Measurements from ENCODE around the gene C1R.

DNA sequence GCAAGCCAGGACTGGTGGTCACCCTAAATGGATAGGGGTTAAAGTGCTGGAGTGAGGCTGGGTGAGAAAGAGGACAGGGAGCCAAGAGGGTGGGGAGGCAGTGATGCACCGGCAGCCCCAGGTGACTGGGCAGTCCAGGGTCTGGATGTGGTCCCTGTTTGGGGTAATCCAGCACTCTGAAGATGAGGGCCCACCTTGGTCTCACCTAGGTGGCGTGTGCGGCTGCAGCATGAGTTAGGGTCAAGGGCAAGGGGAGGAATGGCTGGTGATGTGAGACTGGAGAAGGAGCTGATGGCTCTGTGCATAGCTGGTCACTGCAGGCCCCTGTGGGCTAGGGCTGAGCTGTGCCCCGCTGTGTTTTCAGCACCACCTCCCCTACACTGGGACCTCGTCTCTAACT, 18.4 kb upstream of the C1R start:
- TF ChIP-seq, protein P1, sequence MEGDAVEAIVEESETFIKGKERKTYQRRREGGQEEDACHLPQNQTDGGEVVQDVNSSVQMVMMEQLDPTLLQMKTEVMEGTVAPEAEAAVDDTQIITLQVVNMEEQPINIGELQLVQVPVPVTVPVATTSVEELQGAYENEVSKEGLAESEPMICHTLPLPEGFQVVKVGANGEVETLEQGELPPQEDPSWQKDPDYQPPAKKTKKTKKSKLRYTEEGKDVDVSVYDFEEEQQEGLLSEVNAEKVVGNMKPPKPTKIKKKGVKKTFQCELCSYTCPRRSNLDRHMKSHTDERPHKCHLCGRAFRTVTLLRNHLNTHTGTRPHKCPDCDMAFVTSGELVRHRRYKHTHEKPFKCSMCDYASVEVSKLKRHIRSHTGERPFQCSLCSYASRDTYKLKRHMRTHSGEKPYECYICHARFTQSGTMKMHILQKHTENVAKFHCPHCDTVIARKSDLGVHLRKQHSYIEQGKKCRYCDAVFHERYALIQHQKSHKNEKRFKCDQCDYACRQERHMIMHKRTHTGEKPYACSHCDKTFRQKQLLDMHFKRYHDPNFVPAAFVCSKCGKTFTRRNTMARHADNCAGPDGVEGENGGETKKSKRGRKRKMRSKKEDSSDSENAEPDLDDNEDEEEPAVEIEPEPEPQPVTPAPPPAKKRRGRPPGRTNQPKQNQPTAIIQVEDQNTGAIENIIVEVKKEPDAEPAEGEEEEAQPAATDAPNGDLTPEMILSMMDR (IDR thresholded peaks at IDR 0.05 in 8 of 11, conservative IDR thresholded peaks at IDR 0.05 in 3 of 11): no peak
- TF ChIP-seq POLR2AphosphoS5 (IDR thresholded peaks at IDR 0.05): no peak
